NCI-H774 (cell line): ENCODE data around the gene IFIT1B.
"Not testable (repeated sequence)": the region's sequence is repeated elsewhere in the genome, so short reads cannot be mapped to it uniquely, and the experiment has no call there.

Experiments
- DNase-seq: peaks from one replicate; lab custom pipeline; 2025; lab: John Stamatoyannopoulos, UW

The IFIT1B gene, protein sequence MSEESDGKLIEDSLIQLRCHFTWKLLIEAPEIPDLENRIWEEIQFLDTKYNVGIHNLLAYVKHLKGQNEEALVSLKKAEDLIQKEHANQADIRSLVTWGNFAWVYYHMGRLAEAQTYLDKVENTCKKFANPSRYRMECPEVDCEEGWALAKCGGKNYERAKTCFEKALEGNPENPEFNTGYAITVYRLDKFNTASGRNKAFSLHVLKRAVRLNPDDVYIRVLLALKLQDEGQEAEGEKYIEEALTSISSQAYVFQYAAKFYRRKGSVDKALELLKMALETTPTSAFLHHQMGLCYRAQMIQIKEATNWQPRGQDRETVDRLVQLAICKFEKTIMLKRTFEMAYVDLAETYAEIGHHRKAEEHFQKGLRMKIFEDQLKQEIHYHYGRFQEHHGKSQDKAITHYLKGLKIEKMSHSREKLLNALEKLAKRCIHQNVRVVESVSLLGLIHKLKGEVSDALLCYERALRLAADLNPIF

GRCh38 chr10:89377705-89378637, at the start of gene IFIT1B:
IFIT1B (plus strand) TSS chr10:89378056; CDS start chr10:89378136, 80 bp downstream.
- no peak for DNase-seq

DNA sequence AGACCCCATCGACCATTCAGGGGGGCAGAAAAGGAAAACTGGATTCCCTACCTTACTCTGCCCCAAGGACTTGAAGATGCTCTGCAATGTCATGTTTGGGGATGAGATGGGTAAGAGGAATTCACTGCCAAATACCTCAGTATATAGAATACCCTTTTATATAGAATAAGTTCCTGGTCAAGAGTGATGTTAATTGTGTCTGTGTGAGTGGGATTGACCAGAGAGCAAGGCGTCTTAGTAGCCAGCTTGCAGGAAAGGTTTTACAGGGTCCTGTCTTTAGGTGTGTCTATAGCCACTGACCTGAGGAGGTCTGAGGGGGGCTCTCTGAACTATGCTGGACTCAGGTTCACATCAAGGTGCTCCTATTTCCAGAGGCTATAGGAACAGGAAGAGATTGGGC, 48.7 kb upstream of the IFIT1B start:
- DNase-seq: no peak

DNA sequence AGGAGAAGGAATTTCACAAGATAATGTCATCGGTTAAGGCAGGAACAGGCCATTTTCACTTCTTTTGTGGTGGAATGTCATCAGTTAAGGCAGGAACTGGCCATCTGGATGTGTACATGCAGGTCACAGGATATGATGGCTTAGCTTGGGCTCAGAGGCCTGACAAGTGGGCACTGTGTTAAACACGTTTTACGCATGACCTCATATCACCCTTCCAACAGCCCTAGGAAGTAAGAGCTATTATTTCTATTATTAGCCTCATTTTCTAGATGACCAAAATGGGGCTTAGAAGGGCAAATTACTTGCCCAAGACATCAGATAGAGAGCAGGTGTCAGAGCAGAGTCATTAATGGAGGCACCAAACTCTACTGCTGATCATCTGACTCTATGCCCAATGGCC, 47.8 kb upstream of the IFIT1B start:
- not testable (repeated sequence) for DNase-seq

DNA sequence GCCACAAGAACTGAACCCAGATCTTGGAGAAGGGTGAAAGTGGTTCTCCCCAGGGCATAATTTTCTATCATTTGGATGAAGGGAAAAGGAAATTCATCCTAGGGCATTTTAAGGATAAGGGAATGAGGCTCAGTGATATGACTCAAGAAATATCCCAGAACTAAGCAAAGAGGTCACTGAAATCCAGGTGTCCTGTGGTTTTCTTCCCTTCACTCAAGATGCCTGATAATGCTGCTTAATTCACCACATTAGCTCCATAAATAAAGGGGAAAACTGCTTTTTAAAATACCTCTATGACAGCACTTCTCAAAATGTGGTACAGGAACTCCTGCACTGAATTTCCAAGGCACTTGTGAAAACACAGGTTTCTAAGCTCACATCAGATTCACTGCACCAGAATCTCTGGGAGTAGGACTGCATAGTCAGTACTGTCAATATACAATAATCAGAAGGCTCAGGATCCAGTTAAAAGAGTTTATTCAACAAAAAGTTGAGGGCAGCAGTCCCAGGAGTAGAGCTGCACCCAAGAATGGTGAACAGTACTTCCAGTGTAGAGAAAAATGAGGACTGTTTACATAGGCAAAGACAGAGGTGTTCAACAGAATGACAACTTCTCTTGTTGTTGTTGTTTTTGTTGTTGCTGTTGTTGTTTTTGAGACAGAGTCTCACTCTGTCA, 47.2 kb upstream of the IFIT1B start:
- DNase-seq: no peak

GRCh38 chr10:89331487-89332122, 46.3 kb upstream of the IFIT1B start:
- DNase-seq: not testable (repeated sequence)

DNA sequence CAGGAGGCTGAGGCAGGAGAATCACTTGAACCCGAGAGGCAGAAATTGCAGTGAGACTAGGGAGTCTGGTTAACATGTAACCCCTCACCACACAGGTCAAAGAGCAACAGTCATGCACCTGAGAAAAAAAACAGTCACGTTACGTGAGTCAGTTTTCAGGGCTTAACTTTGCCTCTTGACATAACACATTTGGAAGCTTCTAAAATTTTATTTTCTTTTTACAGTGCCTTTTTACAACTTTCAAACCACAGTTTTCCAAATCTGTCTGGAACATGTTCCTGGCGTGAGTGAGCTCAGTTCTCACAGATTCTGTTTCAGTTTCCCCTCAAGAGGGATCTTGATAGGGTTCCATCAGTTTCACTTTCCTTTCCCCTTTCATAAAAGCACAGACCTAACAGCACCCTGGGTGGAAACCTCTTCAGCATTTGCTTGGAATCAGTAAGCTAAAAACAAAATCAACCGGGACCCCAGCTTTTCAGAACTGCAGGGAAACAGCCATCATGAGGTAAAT, 45.7 kb upstream of the IFIT1B start:
- DNase-seq: no peak

- DNase-seq: no peak
Measured at GRCh38 chr10:89335226-89335625, 42.6 kb upstream of the IFIT1B start.

DNA sequence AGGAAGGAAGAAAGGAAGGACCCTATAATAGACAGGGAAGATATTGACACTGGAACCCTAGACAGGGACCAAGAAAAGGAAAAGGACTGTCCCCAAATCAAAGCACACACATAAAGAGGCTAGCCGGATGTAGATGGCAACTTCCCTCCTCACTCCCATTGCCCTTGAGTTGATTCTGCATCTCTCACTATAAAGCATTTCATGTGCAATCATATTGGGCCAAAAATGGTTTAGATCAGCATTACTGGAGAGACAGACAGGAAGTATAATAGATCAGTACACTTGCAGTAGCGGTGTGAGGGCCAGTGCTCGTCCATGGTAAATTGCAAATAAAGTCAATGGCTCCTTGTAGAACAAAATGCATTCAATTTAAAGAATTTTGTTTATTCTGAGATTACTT, 41.6 kb upstream of the IFIT1B start:
- DNase-seq: no peak

DNA sequence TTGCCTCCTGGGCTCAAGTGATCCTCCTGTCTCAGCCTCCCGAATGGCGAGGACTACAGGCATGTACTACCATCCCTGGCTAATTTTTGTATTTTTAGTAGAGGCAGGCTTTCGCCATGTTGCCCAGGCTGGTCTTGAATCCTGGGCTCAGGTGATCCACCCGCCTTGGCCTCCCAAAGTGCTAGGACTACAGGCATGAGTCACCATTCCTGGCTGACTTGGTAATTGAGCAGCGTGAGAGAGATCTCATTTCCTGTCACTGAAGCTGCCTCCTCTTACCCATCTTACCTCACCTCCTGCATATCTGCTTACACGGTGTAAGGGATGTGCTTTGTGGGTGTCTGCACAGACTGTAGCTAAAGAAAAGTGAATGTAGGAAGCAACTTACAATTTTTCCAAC, 40.4 kb upstream of the IFIT1B start:
- no peak for DNase-seq

DNA sequence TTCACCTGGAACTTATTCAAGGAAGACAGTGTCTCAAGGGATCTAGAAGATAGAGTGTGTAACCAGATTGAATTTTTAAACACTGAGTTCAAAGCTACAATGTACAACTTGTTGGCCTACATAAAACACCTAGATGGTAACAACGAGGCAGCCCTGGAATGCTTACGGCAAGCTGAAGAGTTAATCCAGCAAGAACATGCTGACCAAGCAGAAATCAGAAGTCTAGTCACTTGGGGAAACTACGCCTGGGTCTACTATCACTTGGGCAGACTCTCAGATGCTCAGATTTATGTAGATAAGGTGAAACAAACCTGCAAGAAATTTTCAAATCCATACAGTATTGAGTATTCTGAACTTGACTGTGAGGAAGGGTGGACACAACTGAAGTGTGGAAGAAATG, 39.1 kb upstream of the IFIT1B start:
- DNase-seq: no peak

GRCh38 chr10:89339875-89340274, 38.0 kb upstream of the IFIT1B start:
- no peak for DNase-seq

GRCh38 chr10:89341649-89342048, 36.2 kb upstream of the IFIT1B start:
- DNase-seq: no peak

DNA sequence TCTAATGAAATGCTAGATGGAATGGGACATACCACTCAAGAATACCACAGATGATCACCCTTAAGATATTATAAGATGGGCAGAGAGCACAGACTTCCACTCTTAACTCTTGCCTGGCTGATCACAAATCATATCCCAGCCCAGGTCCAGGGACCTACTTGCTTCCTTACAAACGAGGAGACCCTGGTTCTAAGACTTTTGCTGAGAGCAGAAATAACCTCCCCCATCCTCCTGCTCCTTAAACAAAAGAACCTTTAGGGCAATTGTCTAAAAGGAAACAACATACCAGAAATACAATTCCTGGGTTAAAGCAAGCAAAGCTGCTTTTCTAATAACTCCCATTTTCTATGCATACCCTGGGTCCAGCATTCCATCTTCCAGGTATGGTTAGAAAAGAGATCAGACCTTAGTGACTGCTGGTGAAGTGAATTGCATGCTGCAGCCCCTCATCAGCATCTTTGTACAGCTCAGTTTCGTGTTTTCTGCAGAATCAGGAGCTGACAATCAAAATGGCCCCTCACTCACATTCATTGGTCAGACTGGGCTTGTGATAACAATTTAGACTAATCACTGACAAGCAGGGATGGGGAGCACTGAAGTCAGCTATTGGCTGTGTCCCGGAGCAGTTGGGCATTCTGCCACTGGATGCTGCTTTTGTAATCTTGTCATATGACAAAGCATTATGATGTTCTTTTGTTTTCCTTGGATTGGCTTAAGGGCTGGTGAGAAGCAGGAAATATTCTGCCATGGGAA, 35.5 kb upstream of the IFIT1B start:
- no peak for DNase-seq

- no peak for DNase-seq
Measured at GRCh38 chr10:89343089-89343767, 34.6 kb upstream of the IFIT1B start.

GRCh38 chr10:89344156-89344555, 33.7 kb upstream of the IFIT1B start:
- DNase-seq: no peak

DNA sequence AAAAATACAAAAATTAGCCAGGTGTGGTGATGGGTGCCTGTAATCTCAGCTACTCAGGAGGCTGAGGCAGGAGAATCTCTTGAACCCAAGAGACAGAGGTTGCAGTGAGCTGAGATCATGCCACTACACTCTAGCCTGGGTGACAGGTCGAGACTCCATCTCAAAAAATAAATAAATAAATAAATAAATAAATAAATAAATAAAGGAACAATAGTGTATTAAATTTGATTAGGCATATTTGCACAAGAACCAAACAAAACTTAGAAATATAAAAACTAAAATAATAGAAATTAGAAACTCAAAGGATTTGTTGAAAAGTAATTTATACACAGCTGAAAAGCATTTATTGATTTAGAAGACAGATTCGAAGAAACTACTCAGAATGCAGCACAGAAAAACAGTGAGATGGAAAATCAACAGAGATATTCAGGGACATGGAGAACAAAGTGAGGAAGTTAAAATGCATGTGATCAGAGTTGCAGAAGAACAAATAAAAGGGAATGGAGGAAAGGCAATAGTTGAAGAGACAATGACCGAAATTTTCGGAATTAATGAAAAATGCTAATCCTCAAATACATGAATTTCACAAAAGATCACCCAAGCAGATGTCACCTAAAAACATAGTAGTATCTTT, 32.4 kb upstream of the IFIT1B start:
- no peak for DNase-seq

- DNase-seq: no peak
Measured at GRCh38 chr10:89346405-89347254, 31.2 kb upstream of the IFIT1B start.

- no peak for DNase-seq
Measured at GRCh38 chr10:89347701-89348457, 30.0 kb upstream of the IFIT1B start.
